WTC11 (cell line): ENCODE results near the gene ARPC1B. TPM values are rescaled to one million over a fixed set of nuclear protein-coding genes. Genes with fewer than 3 reads are reported as not detected.
A peak's percentile ranks its signal among the peaks of the same experiment; 100 is the strongest.

Experiments used
- ATAC-seq: fragments of 200-7000 bp; cut with Tn5 transposase; 2 replicates; pipeline ENCODE4 v1.10.0; 2021; ENCODE audit warnings: mild to moderate bottlenecking, moderate library complexity
- CTCF ChIA-PET: fragments of 300-600 bp; sonication (Branson Sonifier 250); formaldehyde crosslinking; loops from one replicate; lab custom pipeline; 2021; ENCODE audit warnings: antibody characterized with exemption; lab: Charles Lee
- POLR2A ChIA-PET: fragments of 350-600 bp; sonication (Branson Sonifier 250); formaldehyde crosslinking; loops from one replicate; lab custom pipeline; 2021; ENCODE audit warnings: antibody characterized with exemption; lab: Charles Lee
- DNase-seq: peaks from one replicate; pipeline ENCODE4 v3.0.0; 2021; ENCODE audit warnings: low spot score
- H3K27ac Mint-ChIP-seq: 2 replicates; pipeline ENCODE4 v1.8.0; 2021; ENCODE audit warnings: mixed read lengths
- H3K27me3 Mint-ChIP-seq: 2 replicates; pipeline ENCODE4 v1.8.0; 2021; ENCODE audit warnings: low read depth, mild to moderate bottlenecking, moderate library complexity, mixed read lengths
- H3K36me3 Mint-ChIP-seq: 2 replicates; pipeline ENCODE4 v1.8.0; 2021; ENCODE audit warnings: mixed read lengths
- H3K4me1 Mint-ChIP-seq: 2 replicates; pipeline ENCODE4 v1.8.0; 2022; ENCODE audit warnings: mixed read lengths
- H3K4me3 Mint-ChIP-seq: 2 replicates; pipeline ENCODE4 v1.8.0; 2021; ENCODE audit warnings: mild to moderate bottlenecking, moderate library complexity, mixed read lengths
- H3K9me3 Mint-ChIP-seq: 2 replicates; pipeline ENCODE4 v1.8.0; 2021; ENCODE audit warnings: mixed read lengths
- CREB1 ChIP-seq: sonication (generic); formaldehyde crosslinking; IDR thresholded peaks from 2 replicates; pipeline ENCODE4 v1.8.0; 2023; ENCODE audit warnings: mild to moderate bottlenecking, missing genetic modification reagents
- ELF4 ChIP-seq: sonication (generic); formaldehyde crosslinking; IDR thresholded peaks from 2 replicates; pipeline ENCODE4 v1.8.1; 2022; ENCODE audit warnings: low read depth, mild to moderate bottlenecking, moderate library complexity, missing genetic modification reagents
- FOXJ3 ChIP-seq: sonication (generic); formaldehyde crosslinking; IDR thresholded peaks from 2 replicates; pipeline ENCODE4 v1.9.0; 2021; ENCODE audit warnings: missing genetic modification reagents, mild to moderate bottlenecking, borderline replicate concordance
- FOXP1 ChIP-seq: sonication (generic); formaldehyde crosslinking; IDR thresholded peaks from 2 replicates; pipeline ENCODE4 v1.8.0; 2022; ENCODE audit warnings: missing genetic modification reagents, mild to moderate bottlenecking, moderate library complexity, borderline replicate concordance
- IRF2 ChIP-seq: sonication (generic); formaldehyde crosslinking; IDR thresholded peaks from 2 replicates; pipeline ENCODE4 v1.8.0; 2022; ENCODE audit warnings: low read depth, missing genetic modification reagents, borderline replicate concordance
- MXD4 ChIP-seq: fragments of 250-450 bp; sonication (Bioruptor Pico); IDR thresholded peaks from 2 replicates; pipeline ENCODE4 v1.8.0; 2021; ENCODE audit warnings: mild to moderate bottlenecking, moderate library complexity, borderline replicate concordance
- NR2C2 ChIP-seq: sonication (generic); formaldehyde crosslinking; IDR thresholded peaks from 2 replicates; pipeline ENCODE4 v1.8.0; 2022; ENCODE audit warnings: mild to moderate bottlenecking, missing genetic modification reagents
- SMAD3 ChIP-seq: sonication (generic); formaldehyde crosslinking; IDR thresholded peaks from 2 replicates; pipeline ENCODE4 v1.8.0; 2022; ENCODE audit warnings: missing genetic modification reagents, mild to moderate bottlenecking, borderline replicate concordance
- SMAD4 ChIP-seq: sonication (generic); formaldehyde crosslinking; IDR thresholded peaks from 2 replicates; pipeline ENCODE4 v1.8.0; 2022; ENCODE audit warnings: mild to moderate bottlenecking, missing genetic modification reagents
- TCF7 ChIP-seq: sonication (generic); formaldehyde crosslinking; IDR thresholded peaks from 2 replicates; pipeline ENCODE4 v1.8.0; 2022; ENCODE audit warnings: mild to moderate bottlenecking, low read depth, missing genetic modification reagents, moderate library complexity
- TEAD4 ChIP-seq: sonication (generic); formaldehyde crosslinking; IDR thresholded peaks from 2 replicates; pipeline ENCODE4 v1.8.0; 2022; ENCODE audit warnings: mild to moderate bottlenecking, missing genetic modification reagents
- TP53 ChIP-seq: sonication (generic); formaldehyde crosslinking; IDR thresholded peaks from 2 replicates; pipeline ENCODE4 v1.8.1; 2023; ENCODE audit warnings: mild to moderate bottlenecking, missing genetic modification reagents
- ZMAT4 ChIP-seq: fragments of 250-450 bp; sonication (Bioruptor Pico); IDR thresholded peaks from 2 replicates; pipeline ENCODE4 v1.9.0; 2021; ENCODE audit warnings: mild to moderate bottlenecking
- ZNF138 ChIP-seq: sonication (generic); formaldehyde crosslinking; conservative IDR thresholded peaks from 2 replicates; pipeline ENCODE4 v1.8.1; 2022; ENCODE audit warnings: mild to moderate bottlenecking, moderate library complexity, missing genetic modification reagents
- ZNF219 ChIP-seq: sonication (generic); formaldehyde crosslinking; IDR thresholded peaks from 2 replicates; pipeline ENCODE4 v1.8.0; 2023; ENCODE audit warnings: missing genetic modification reagents, mild to moderate bottlenecking, borderline replicate concordance
- ZNF317 ChIP-seq: sonication (generic); formaldehyde crosslinking; IDR thresholded peaks from 2 replicates; pipeline ENCODE4 v1.8.1; 2023; ENCODE audit warnings: low read depth, mild to moderate bottlenecking, moderate library complexity, missing genetic modification reagents, borderline replicate concordance
- ZNF416 ChIP-seq: fragments of 250-450 bp; sonication (Bioruptor Pico); IDR thresholded peaks from 2 replicates; pipeline ENCODE4 v1.9.0; 2021; ENCODE audit warnings: mild to moderate bottlenecking, inconsistent platforms
- ZNF423 ChIP-seq: fragments of 250-450 bp; sonication (Bioruptor Pico); IDR thresholded peaks from 2 replicates; pipeline ENCODE4 v2.1.2; 2022; ENCODE audit warnings: mild to moderate bottlenecking, moderate library complexity
- total RNA-seq: library from RNA; stranded (reverse); gene quantifications from 3 replicates; pipeline ENCODE4 v1.2.3, GENCODE V29; 2021
- TF ChIP-seq, protein P1 (sequence below): sonication (generic); formaldehyde crosslinking; IDR thresholded peaks from 2 replicates; pipeline ENCODE4 v1.8.1; 2023; ENCODE audit warnings: mild to moderate bottlenecking, missing genetic modification reagents, borderline replicate concordance
- TF ChIP-seq, protein P2 (sequence below): sonication (generic); formaldehyde crosslinking; IDR thresholded peaks from 2 replicates; pipeline ENCODE4 v1.8.1; 2022; ENCODE audit warnings: low read depth, missing genetic modification reagents, borderline replicate concordance
- TF ChIP-seq, protein P3 (sequence below): sonication (generic); formaldehyde crosslinking; IDR thresholded peaks from 2 replicates; pipeline ENCODE4 v1.8.0; 2022; ENCODE audit warnings: mild to moderate bottlenecking, missing genetic modification reagents
- TF ChIP-seq, protein P4 (sequence below): fragments of 200-600 bp; IDR thresholded peaks from 2 replicates; pipeline ENCODE4 v1.8.0; 2022; ENCODE audit warnings: antibody characterized with exemption
- TF ChIP-seq, protein P5 (sequence below): fragments of 250-450 bp; sonication (Bioruptor Pico); IDR thresholded peaks from 2 replicates; pipeline ENCODE4 v1.8.0; 2021; ENCODE audit warnings: mild to moderate bottlenecking

ARPC1B gene
- total RNA-seq, 1 experiment from 2014 or later = 66.2 TPM

- DNase-seq (no peak), ATAC-seq (peak; percentile 5; the same call in 1 of the 2 replicates)
- no peaks in the 10 kb centered on the region for H3K9me3 Mint-ChIP-seq
- H3K27ac Mint-ChIP-seq = peak overlapping the region; percentile 99
- peaks cover 18% of the 10 kb centered on the region for H3K4me1 Mint-ChIP-seq
- H3K27me3 Mint-ChIP-seq = no peaks in the 10 kb centered on the region
- TF ChIP-seq ELF4 (CRISPR knock-in tag) (no peak), TEAD4 (0 out of 2 replicates have a peak, but pooled peaks have one; percentile 6)
- TF ChIP-seq, protein P1, sequence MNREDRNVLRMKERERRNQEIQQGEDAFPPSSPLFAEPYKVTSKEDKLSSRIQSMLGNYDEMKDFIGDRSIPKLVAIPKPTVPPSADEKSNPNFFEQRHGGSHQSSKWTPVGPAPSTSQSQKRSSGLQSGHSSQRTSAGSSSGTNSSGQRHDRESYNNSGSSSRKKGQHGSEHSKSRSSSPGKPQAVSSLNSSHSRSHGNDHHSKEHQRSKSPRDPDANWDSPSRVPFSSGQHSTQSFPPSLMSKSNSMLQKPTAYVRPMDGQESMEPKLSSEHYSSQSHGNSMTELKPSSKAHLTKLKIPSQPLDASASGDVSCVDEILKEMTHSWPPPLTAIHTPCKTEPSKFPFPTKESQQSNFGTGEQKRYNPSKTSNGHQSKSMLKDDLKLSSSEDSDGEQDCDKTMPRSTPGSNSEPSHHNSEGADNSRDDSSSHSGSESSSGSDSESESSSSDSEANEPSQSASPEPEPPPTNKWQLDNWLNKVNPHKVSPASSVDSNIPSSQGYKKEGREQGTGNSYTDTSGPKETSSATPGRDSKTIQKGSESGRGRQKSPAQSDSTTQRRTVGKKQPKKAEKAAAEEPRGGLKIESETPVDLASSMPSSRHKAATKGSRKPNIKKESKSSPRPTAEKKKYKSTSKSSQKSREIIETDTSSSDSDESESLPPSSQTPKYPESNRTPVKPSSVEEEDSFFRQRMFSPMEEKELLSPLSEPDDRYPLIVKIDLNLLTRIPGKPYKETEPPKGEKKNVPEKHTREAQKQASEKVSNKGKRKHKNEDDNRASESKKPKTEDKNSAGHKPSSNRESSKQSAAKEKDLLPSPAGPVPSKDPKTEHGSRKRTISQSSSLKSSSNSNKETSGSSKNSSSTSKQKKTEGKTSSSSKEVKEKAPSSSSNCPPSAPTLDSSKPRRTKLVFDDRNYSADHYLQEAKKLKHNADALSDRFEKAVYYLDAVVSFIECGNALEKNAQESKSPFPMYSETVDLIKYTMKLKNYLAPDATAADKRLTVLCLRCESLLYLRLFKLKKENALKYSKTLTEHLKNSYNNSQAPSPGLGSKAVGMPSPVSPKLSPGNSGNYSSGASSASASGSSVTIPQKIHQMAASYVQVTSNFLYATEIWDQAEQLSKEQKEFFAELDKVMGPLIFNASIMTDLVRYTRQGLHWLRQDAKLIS (CRISPR knock-in tag) = no peak
- TF ChIP-seq, protein P2, sequence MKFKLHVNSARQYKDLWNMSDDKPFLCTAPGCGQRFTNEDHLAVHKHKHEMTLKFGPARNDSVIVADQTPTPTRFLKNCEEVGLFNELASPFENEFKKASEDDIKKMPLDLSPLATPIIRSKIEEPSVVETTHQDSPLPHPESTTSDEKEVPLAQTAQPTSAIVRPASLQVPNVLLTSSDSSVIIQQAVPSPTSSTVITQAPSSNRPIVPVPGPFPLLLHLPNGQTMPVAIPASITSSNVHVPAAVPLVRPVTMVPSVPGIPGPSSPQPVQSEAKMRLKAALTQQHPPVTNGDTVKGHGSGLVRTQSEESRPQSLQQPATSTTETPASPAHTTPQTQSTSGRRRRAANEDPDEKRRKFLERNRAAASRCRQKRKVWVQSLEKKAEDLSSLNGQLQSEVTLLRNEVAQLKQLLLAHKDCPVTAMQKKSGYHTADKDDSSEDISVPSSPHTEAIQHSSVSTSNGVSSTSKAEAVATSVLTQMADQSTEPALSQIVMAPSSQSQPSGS (CRISPR knock-in tag) = peak; percentile 40; the same call in 1 of the 2 replicates
- TF ChIP-seq, all 79 proteins: peak for 2
- H3K4me3 Mint-ChIP-seq = peak overlapping the region; percentile 99
- peaks cover 40% of the 10 kb centered on the region for H3K36me3 Mint-ChIP-seq
- ChIA-PET CTCF (interaction anchor here (1.0 to 2.3 kb wide), 7 partner anchors 8 to 529 kb away, joined by 3 to 13 read pairs (median 4); partner anchors contain the start of gene TRRAP), POLR2A (interaction anchor here (1.1 to 2.4 kb wide), 7 partner anchors 8 to 65 kb away, joined by 3 to 37 read pairs (median 5); partner anchors contain the start of genes CPSF4, PTCD1 and ZNF789)
Measured at GRCh38 chr7:99407872-99408378, 33.4 kb downstream of the ARPC1B start.

DNA sequence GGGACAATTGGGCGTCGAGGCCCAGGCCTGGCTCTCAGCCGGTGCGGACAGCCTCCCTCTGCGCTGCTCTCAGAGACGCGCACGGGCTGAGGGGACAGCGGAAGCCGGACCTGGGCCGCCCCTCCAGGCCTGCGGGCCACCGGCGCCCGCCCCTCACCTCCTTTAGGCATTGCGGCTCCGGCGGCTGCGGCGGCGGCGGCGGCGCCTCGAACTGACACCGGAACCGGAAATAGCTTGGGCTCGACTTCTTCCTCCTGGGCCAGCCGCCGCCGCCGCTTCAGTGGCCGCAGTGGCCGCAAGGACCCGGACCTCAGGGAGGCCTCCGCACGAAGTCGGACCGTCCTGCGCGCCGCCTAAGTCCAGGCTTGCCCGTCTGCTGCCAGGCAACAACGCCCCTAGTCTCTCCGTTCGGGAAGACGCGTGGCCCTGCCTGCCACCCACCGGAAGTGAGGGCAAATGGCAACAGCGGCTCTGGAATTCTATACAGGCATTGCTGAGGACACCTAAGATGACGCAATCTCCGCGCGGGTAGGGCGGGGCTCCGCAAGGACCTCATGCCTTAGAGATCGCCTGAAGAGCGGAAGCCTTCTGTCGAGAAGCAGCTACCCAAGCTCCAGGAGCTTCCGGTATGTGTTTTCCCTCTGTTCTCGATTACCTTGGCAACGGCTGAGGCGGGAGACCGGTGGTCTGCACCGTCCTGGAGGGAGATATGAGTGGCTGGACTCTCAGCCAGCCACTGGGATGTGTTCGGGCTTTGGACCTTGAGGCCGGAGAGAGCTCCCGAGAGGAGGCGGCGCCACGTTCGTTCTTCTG lies 34.1 kb downstream of the ARPC1B start, which contains the start of the genes BUD31 and PDAP1:
TSS of gene BUD31 (plus strand) at position 591 of the 813 bp plus-strand sequence. CDS start 2,124 bp downstream, outside the sequence.
TSS of gene PDAP1 (minus strand) at position 219 of the 813 bp plus-strand sequence. CDS start at position 170, 49 bp downstream.
- Mint-ChIP-seq H3K27me3 (no peaks in the 10 kb centered on the region), H3K27ac (peak within 1 kb of the TSS; percentile 99), H3K4me1 (peaks cover 18% of the 10 kb centered on the region), H3K4me3 (peak within 1 kb of the TSS; percentile 99), H3K36me3 (peaks cover 41% of the 10 kb centered on the region), H3K9me3 (no peaks in the 10 kb centered on the region)
- ATAC-seq (peak; percentile 88), DNase-seq (peak; percentile 86)
- ChIA-PET POLR2A (interaction anchor here (0.6 to 2.4 kb wide), 15 partner anchors 10 to 530 kb away, joined by 3 to 37 read pairs (median 4); partner anchors contain the start of genes CPSF4, PTCD1, TRRAP and ZKSCAN5), CTCF (interaction anchor here (1.0 to 2.4 kb wide), 7 partner anchors 9 to 530 kb away, joined by 3 to 13 read pairs (median 5); partner anchors contain the start of gene TRRAP)
- TF ChIP-seq ZNF416 (CRISPR knock-in tag) = no peak
- TF ChIP-seq ZMAT4 = no peak
- TF ChIP-seq CREB1 (CRISPR knock-in tag) = 0 out of 2 replicates have a peak, but pooled peaks have one; percentile 29
- TF ChIP-seq ZNF138 (CRISPR knock-in tag) = no peak
- TF ChIP-seq ZNF219 (CRISPR knock-in tag) = no peak
- no peak for TF ChIP-seq ZNF423 (CRISPR knock-in tag)
- TF ChIP-seq, protein P3, sequence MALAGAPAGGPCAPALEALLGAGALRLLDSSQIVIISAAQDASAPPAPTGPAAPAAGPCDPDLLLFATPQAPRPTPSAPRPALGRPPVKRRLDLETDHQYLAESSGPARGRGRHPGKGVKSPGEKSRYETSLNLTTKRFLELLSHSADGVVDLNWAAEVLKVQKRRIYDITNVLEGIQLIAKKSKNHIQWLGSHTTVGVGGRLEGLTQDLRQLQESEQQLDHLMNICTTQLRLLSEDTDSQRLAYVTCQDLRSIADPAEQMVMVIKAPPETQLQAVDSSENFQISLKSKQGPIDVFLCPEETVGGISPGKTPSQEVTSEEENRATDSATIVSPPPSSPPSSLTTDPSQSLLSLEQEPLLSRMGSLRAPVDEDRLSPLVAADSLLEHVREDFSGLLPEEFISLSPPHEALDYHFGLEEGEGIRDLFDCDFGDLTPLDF (CRISPR knock-in tag) = no peak
- no peak for TF ChIP-seq MXD4
- TF ChIP-seq FOXP1 (CRISPR knock-in tag) = peak; percentile 75; the same call in 1 of the 2 replicates
- TF ChIP-seq, protein P4, sequence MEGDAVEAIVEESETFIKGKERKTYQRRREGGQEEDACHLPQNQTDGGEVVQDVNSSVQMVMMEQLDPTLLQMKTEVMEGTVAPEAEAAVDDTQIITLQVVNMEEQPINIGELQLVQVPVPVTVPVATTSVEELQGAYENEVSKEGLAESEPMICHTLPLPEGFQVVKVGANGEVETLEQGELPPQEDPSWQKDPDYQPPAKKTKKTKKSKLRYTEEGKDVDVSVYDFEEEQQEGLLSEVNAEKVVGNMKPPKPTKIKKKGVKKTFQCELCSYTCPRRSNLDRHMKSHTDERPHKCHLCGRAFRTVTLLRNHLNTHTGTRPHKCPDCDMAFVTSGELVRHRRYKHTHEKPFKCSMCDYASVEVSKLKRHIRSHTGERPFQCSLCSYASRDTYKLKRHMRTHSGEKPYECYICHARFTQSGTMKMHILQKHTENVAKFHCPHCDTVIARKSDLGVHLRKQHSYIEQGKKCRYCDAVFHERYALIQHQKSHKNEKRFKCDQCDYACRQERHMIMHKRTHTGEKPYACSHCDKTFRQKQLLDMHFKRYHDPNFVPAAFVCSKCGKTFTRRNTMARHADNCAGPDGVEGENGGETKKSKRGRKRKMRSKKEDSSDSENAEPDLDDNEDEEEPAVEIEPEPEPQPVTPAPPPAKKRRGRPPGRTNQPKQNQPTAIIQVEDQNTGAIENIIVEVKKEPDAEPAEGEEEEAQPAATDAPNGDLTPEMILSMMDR = no peak
- peak; percentile 70 for TF ChIP-seq NR2C2 (CRISPR knock-in tag)
- no peak for TF ChIP-seq FOXJ3 (CRISPR knock-in tag)
- TF ChIP-seq ZNF317 = no peak
- TF ChIP-seq TCF7 (CRISPR knock-in tag) = 0 out of 2 replicates have a peak, but pooled peaks have one; percentile 52
- no peak for TF ChIP-seq TP53 (CRISPR knock-in tag)
- no peak for TF ChIP-seq IRF2
- no peak for TF ChIP-seq SMAD3
- no peak for TF ChIP-seq SMAD4 (CRISPR knock-in tag)
- TF ChIP-seq, protein P5, sequence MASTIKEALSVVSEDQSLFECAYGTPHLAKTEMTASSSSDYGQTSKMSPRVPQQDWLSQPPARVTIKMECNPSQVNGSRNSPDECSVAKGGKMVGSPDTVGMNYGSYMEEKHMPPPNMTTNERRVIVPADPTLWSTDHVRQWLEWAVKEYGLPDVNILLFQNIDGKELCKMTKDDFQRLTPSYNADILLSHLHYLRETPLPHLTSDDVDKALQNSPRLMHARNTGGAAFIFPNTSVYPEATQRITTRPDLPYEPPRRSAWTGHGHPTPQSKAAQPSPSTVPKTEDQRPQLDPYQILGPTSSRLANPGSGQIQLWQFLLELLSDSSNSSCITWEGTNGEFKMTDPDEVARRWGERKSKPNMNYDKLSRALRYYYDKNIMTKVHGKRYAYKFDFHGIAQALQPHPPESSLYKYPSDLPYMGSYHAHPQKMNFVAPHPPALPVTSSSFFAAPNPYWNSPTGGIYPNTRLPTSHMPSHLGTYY (CRISPR knock-in tag) = no peak
